IPS DF 19.7 (cell line): Measurements from ENCODE around the gene ERFL.
A peak's percentile ranks its signal among the peaks of the same experiment; 100 is the strongest.

Experiments used
- DNase-seq: peaks from one replicate; pipeline ENCODE4 v3.0.0-alpha.2; 2013; ENCODE audit warnings: low read depth, low spot score

ERFL gene

GRCh38 chr19:41897820-41898219, 30.4 kb downstream of the ERFL start:
- DNase-seq, result no peak

DNA sequence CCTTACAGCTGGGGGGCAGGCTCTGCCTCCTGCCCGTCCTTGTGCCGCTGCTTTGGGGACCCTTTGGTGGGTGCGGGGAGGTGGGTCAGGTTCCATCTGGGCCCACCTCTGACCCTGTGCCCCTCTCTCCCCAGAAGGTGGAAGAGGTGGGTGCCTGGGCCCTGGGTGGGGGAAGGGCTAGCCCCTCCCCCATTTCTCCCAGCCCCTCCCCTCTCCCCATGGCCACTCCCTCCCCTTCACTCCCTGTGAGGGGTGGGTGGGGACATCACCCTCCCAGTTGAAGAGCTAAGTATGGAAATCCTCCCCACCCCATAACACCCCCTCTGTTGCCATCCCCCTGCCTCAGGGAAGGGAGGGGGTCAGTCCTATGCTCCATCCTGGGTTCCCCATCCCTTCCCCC, 31.1 kb downstream of the ERFL start:
- no peak for DNase-seq

DNA sequence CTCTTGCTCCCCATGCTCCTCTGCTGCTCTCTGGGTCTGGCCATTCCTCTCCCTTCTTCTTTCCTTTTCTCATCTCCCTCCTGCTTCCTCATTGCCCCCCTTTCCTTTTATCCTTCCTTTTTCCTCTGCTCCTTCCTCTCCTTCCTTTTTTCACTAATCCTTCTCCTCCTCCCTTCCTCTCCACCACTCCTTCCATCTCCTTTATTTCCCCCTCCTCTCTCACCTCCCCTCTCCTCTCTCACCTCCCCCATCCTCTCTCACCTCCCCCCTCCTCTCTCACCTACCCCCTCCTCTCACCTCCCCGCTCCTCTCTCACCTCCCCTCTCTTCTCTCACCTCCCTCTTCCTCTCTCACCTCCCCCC, 31.7 kb downstream of the ERFL start:
- DNase-seq, result no peak

DNA sequence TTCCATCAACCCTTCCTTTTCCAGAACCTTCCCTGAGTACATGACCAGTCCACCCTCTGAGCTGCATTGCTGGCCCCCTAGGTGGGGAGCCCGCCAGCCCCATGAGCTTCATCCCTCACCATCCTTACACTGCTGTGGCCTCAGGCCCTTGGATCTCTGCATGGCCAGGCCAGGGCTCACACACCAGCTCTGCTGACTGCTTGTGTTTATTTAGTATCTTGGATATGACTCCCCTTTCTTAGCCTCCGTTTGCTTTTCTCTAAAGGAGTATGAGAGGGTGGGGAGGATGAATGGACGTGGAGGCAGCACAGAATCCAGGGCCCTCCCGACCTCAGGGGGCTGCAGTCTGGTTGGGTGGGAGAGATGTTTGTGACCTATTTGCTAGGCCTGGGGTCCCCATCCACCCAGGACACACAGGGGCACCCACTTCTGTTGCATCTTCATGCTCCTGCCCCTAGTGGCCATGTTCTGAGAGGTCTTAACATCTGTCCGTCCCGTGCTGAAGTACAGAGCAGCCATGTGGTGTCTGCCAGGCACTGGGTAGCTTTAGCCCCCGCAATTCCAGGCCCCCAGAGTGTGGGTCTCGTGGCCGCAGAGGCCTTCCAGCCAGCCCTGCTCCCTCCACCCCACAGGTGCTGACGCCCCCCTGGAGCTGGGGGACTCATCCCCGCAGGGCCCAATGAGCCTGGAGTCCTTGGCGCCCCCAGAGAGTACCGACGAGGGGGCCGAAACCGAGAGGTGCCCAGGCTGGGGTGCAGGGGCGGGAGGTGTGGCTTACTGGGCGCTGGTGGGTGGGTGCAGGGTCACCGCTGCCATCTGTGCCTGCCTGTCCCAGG, 32.3 kb downstream of the ERFL start:
- DNase-seq, result no peak

- DNase-seq, result no peak
Observed at GRCh38 chr19:41894350-41894749, 33.9 kb downstream of the ERFL start.

- no peak for DNase-seq
Observed at GRCh38 chr19:41893899-41894298, 34.4 kb downstream of the ERFL start.

- DNase-seq, result no peak
Observed at GRCh38 chr19:41892173-41892902, 35.9 kb downstream of the ERFL start.

- no peak for DNase-seq
Observed at GRCh38 chr19:41890936-41891335, 37.3 kb downstream of the ERFL start.

GRCh38 chr19:41889896-41890295, 38.4 kb downstream of the ERFL start:
- DNase-seq, result no peak

DNA sequence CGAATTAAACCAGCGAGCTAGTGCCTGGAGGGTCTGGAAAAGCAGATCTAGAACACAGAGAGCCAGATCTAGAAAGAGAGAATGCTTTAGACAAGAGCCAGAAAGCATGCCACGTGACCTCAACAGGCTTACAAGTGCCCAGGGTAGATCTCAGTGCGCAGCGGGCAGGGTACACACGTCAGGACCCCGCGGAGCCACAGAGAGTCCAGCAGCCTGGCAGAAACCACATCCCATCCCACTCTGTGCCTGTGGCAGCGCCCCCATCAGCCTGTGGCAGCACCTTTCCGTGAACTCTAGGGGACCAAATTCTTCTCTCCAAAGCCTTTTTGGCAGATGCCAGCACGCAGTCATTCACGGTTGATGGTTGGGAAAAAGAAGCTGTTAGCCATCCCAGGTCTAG, 39.3 kb downstream of the ERFL start:
- no peak for DNase-seq

DNA sequence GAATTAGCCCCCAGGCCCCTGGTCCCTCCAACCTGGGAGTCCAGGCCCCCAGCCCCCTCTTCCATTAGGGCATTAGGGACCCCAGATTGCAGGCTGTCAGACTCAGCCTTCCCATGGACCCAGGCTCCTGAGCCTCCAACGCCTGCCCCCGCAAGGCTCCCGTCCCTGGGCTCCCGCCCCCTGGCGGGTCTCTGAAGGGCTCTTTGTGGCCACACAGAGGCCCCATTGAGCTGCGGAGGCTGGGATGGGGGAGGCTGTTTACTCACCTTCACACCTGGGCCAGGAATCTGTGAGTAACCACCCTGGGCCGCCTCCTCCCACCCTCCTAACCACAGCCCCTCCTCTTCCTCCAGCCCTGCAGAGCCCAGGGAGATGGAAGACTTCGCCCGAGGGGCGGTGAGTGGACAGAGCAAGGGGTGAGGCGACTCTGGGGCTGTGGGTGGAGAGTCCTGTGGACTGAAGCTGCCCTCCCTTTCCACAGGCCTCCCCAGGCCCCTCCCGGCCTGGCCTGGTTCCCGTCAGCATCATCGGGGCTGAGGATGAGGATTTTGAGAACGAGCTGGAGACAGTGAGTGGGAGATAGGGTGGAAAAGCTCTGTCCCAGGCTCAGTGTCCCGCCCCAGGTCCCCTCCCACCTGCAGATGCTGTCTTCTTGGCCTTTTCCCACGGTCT, 40.4 kb downstream of the ERFL start:
- peak; percentile 61 for DNase-seq

DNA sequence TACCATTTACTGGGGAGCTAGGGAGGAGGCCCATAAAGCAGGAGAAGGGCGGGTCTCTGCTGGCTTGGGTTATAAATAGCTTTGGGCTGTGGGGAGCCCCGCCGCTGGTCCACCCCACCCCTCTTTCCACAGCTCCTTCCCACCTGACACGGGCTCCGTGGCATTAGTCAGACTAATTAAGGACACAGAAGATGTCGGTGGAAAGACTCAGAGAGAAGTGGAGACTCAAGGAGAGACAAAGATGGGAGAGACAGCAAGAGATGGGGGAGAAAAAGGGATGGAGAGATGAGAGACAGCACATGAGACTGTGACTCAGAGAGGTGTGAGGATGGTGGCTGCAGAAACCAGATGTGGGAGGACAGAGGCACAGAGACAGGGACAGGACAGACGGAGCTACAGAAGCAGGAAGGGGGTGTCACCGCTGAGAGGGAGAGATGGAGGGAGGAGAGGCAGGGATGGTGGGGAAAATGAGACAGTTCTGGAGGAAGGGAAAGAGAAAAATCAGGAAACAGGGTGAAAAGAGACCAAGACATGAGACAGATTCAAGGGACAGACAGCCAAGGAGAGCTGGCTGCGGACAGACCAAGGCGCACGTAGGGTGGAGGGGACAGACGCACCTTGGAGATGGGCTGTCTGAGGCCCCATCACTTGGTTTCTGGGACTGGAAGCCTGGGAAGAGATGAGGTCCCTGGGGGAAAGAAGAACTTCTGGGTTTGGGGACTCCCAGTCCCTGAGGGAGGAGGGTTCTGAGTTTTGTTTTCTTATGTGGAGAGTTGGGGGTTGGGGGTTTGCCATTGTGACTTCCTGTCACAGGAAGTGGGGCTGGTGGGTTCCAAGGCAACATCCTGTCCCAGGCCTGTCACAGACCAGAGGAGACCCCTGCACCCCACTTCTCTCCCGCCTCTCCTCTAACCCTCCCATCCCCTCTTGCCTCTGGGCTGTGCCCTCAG, 41.2 kb downstream of the ERFL start:
- DNase-seq, result no peak

DNA sequence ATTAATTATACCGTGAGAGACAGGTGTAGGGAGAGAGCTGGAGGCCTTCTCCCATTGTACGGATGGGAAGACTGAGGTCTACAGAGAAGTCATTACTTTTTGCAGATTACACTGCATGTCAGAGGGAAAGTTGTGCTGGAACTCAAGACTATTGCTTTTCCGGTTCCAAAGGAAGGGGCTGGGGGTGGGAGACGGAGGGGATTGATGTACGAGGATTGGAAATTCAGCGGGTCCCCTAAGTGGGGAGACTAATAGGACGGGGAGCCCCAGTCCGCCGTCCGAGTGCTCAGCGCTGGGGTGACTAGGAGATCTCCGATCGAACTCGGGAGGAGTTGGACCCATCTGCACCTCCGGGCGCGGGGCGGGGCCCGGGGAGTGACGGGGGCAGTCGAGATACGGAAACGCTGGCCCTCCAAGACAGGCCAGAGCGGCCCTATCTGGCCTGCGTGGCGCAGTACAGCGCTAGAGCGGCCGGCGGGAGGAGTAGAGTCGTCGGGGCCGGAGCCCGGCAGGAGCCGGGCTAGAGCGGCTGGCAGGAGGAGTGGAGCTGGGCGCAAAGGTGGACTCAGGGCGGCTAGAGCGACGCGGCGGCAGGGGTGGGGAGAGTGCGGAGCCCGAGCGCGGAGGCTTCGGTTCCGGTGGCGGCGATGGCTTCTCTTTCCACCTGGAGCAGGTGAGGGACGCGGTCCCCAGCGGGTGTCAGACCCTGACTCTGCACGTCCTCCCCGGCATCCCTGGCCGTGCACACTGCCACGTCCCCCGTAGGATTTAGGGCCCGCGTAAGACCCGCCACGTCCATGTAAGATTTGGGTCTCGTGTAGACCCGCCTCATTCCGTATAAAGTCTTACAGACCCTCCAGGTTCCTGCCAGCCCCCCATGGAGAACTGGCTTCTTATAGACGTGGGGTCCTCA, 44.2 kb downstream of the ERFL start:
- peak; percentile 84 for DNase-seq

GRCh38 chr19:41883463-41883820, 44.8 kb downstream of the ERFL start:
- DNase-seq, result no peak

GRCh38 chr19:41882568-41883462, 45.4 kb downstream of the ERFL start, which contains the start of gene ARHGEF1:
TSS of gene ARHGEF1 (plus strand) at chr19:41883184. CDS start at chr19:41888083, 4,899 bp downstream.
- no peak for DNase-seq

GRCh38 chr19:41880329-41880708, 47.9 kb downstream of the ERFL start:
- DNase-seq, result no peak

DNA sequence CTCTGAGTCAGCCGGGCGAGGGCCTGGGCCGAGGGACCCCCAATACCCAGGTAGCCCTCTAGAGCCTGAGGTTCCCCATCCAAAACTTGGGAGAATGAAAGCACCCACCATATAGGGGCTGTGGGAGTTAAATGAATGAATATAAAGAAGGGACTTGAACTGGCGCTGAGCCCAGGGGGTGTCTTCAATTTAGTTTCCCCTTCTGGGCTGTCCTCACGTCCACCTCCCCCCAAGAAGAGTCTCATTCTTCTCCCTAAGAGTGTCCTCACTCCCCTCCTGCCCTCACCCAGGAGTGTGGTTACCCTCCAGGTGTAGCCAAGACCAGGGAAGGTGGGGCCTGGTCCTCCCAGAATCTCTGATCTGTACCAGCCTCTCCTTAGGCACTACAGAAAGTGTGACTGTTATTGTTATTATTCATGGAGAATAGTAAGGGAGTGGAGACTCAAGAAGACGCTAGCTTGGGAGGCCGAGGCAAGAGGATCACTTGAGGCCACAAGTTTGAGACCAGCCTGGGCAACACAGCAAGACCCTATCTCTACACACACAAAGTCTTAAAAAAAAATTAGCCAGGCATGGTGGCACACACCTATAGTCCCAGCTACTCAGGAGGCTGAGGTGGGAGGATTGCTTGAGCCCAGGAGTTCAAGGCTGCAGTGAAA, 48.5 kb downstream of the ERFL start:
- DNase-seq, result no peak

GRCh38 chr19:41879080-41879479, 49.2 kb downstream of the ERFL start:
- no peak for DNase-seq
